Neural cell (in vitro differentiated cells): ENCODE measurements around the gene COX11.

ENCODE experiments used
- EP300 ChIP-seq: fragments of 450-650 bp; conservative IDR thresholded peaks from 2 replicates; pipeline ENCODE4 v1.6.1; 2014; ENCODE audit warnings: antibody characterized with exemption, mild to moderate bottlenecking, moderate library complexity; ENCODE audit not compliant: poor library complexity, severe bottlenecking
- EZH2 ChIP-seq: fragments of 200-600, 300-800 bp; shearing (Covaris generic), sonication (generic); IDR thresholded peaks from 2 replicates; pipeline ENCODE4 v1.6.1; 2014; ENCODE audit warnings: antibody characterized with exemption, low read length, borderline replicate concordance, mild to moderate bottlenecking; ENCODE audit not compliant: insufficient read depth, poor library complexity, severe bottlenecking
- POLR2AphosphoS5 ChIP-seq: IDR thresholded peaks from 2 replicates; pipeline ENCODE4 v1.6.1; 2012
- SMC3 ChIP-seq: fragments of 450-650 bp; conservative IDR thresholded peaks from 2 replicates; pipeline ENCODE4 v1.6.1; 2014; ENCODE audit warnings: antibody characterized with exemption, mild to moderate bottlenecking, moderate library complexity; ENCODE audit not compliant: poor library complexity
- TAF1 ChIP-seq: IDR thresholded peaks from 2 replicates; pipeline ENCODE4 v1.6.1; 2012; ENCODE audit warnings: low read depth
- TF ChIP-seq, protein P1 (sequence below): fragments of 450-650 bp; IDR thresholded peaks from 2 replicates; pipeline ENCODE4 v1.5.1; 2014; ENCODE audit warnings: antibody characterized with exemption, mild to moderate bottlenecking, moderate library complexity; ENCODE audit not compliant: poor library complexity, severe bottlenecking
- TF ChIP-seq, protein P2 (sequence below): IDR thresholded peaks from 2 replicates; pipeline ENCODE4 v1.6.1; 2012; ENCODE audit warnings: borderline replicate concordance

DNA sequence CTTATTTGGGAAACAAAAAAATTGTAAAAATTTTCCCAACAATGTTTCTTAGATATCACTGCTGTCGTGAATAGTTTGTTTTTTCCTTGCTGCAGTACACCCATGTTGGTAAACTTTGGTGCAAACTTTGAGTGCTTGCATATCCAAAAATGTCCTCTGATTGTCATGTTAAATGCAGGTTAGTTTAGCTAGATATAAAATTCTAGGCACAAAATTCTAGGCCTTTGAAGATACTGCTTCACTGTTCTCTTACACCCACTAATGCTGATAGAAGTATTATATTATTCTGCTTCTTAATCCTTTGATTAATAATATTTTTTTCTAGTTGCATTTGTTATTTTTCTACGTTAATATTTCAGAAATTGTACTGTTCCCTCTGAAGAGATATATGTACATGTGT lies 51.7 kb downstream of the COX11 start:
- TF ChIP-seq, protein P1, sequence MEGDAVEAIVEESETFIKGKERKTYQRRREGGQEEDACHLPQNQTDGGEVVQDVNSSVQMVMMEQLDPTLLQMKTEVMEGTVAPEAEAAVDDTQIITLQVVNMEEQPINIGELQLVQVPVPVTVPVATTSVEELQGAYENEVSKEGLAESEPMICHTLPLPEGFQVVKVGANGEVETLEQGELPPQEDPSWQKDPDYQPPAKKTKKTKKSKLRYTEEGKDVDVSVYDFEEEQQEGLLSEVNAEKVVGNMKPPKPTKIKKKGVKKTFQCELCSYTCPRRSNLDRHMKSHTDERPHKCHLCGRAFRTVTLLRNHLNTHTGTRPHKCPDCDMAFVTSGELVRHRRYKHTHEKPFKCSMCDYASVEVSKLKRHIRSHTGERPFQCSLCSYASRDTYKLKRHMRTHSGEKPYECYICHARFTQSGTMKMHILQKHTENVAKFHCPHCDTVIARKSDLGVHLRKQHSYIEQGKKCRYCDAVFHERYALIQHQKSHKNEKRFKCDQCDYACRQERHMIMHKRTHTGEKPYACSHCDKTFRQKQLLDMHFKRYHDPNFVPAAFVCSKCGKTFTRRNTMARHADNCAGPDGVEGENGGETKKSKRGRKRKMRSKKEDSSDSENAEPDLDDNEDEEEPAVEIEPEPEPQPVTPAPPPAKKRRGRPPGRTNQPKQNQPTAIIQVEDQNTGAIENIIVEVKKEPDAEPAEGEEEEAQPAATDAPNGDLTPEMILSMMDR = no peak
- TF ChIP-seq SMC3 (no peak), POLR2AphosphoS5 (no peak), EZH2 (no peak), EP300 (no peak), TAF1 (no peak)
- TF ChIP-seq, protein P2, sequence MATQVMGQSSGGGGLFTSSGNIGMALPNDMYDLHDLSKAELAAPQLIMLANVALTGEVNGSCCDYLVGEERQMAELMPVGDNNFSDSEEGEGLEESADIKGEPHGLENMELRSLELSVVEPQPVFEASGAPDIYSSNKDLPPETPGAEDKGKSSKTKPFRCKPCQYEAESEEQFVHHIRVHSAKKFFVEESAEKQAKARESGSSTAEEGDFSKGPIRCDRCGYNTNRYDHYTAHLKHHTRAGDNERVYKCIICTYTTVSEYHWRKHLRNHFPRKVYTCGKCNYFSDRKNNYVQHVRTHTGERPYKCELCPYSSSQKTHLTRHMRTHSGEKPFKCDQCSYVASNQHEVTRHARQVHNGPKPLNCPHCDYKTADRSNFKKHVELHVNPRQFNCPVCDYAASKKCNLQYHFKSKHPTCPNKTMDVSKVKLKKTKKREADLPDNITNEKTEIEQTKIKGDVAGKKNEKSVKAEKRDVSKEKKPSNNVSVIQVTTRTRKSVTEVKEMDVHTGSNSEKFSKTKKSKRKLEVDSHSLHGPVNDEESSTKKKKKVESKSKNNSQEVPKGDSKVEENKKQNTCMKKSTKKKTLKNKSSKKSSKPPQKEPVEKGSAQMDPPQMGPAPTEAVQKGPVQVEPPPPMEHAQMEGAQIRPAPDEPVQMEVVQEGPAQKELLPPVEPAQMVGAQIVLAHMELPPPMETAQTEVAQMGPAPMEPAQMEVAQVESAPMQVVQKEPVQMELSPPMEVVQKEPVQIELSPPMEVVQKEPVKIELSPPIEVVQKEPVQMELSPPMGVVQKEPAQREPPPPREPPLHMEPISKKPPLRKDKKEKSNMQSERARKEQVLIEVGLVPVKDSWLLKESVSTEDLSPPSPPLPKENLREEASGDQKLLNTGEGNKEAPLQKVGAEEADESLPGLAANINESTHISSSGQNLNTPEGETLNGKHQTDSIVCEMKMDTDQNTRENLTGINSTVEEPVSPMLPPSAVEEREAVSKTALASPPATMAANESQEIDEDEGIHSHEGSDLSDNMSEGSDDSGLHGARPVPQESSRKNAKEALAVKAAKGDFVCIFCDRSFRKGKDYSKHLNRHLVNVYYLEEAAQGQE = no peak
